ENCODE measurements around the gene POU2F2. TPM values are rescaled to one million over a fixed set of nuclear protein-coding genes. Genes with fewer than 3 reads are reported as not detected.

Gene POU2F2
- total RNA-seq, 6 experiments from 2014 or later: 0.18 to 3.0 (median 1.00) TPM

DNA sequence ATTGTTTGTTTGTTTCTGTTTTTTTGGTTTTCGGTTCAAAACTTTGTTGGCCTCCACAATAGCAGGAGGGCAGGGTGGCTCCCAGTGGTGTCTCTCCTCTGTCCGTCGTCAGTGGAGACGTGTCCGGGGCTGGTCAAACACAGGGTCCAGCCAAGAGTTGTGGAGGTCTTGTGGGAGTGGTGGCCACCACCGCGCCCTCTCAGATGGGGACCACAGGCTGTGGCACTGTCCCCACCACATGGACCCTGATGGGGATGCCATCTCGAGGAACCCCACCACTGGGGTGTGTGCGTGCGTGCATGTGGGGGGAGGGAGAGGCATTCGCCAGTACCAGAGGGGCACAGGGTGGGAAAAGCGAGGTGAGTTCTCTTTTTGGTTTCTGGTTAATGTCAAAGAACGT, 42.5 kb downstream of the POU2F2 start:
- 72% methylated on average over 6 of the region's 13 CpGs for WGBS (ENCODE audit: insufficient coverage, low coverage, low lambda C conversion rate, missing lambda C conversion rate)

DNA sequence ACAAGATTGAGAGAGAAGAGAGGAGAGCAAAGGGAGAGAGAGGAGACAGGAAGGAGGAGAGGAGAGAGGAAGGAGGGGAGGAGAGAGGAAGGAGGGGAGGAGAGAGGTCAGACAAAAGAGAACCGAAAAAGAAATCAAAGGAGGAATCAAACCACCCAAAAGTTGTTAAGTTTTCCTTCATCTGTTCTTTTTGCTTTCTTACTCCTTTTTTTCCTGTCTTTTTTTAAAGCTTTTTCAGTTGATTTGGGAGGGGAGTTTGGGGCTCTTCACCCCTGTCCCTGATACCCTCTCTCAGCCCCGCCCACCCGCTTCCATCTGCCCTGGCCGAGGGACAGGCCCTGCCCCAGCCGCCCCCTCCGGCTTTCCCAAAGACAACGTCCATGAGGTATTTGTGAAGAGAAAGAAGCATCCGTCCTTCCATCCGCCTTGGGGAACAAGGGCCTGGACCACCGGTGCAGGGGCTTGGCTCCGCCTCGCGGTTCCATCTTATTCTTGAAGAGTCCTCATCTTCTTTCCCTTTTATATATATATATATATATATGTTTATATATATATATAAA, 43.0 kb downstream of the POU2F2 start:
- H3K4me3 ChIP-seq: no peak overlapping the region
- WGBS (ENCODE audit: insufficient coverage, low coverage, low lambda C conversion rate, missing lambda C conversion rate): 72% methylated on average over 13 of the region's 13 CpGs

More for the DNA sequence above, 42.5 kb downstream of the POU2F2 start:
- H3K4me3 ChIP-seq: no peak overlapping the region
- no peaks in the 10 kb centered on the region for H3K27me3 ChIP-seq
- no peak overlapping the region for H3K27ac ChIP-seq
- no peak for TF ChIP-seq POLR2A (IDR thresholded peaks at IDR 0.05)
- TF ChIP-seq, protein P1, sequence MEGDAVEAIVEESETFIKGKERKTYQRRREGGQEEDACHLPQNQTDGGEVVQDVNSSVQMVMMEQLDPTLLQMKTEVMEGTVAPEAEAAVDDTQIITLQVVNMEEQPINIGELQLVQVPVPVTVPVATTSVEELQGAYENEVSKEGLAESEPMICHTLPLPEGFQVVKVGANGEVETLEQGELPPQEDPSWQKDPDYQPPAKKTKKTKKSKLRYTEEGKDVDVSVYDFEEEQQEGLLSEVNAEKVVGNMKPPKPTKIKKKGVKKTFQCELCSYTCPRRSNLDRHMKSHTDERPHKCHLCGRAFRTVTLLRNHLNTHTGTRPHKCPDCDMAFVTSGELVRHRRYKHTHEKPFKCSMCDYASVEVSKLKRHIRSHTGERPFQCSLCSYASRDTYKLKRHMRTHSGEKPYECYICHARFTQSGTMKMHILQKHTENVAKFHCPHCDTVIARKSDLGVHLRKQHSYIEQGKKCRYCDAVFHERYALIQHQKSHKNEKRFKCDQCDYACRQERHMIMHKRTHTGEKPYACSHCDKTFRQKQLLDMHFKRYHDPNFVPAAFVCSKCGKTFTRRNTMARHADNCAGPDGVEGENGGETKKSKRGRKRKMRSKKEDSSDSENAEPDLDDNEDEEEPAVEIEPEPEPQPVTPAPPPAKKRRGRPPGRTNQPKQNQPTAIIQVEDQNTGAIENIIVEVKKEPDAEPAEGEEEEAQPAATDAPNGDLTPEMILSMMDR (IDR thresholded peaks at IDR 0.05): no peak
- DNase-seq (no peak), ATAC-seq (no peak)
- H3K4me1 ChIP-seq: no peaks in the 10 kb centered on the region
- no peaks in the 10 kb centered on the region for H3K9me3 ChIP-seq
- no peaks in the 10 kb centered on the region for H3K36me3 ChIP-seq
- intact Hi-C loops (cut with DNase I): no loop called here

DNA sequence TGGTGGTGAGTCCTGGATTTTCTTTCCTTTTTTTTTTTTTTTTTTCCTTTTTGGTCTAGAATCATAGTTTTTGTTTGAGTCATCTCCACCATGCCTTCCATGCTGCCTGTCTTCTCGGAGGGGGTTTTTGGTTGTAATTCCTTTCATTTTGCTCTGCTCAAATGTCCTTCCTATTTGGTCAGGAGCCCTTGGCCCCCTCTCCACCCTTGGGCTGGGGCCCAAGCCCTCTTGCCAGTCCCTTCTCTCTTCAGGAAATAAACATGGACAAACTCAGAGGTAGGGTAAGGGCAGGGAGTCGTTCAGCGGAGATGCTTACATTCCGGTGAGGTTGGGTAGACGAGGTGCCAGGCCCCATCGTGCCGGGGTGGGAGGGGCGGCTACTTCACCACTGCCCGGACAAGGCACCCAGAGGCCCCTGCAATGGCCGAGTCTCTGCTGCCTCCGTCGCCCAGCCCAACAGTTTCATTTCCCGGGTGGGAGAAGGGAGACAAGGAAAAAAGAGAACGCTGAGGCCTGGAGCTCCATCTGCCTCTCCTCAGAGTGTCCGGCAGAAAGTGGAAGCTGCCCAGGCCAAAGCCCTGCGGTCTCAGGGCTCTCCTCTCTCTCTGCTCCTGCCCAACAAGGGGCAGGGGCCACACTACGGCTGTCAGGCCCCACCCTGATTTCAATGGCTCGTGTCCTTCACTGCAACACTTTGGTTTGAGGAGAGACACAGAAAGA, 43.6 kb downstream of the POU2F2 start:
- Histone ChIP-seq H3K4me3 (no peak overlapping the region), H3K4me1 (no peaks in the 10 kb centered on the region), H3K27me3 (no peaks in the 10 kb centered on the region), H3K27ac (no peak overlapping the region), H3K9me3 (no peaks in the 10 kb centered on the region), H3K36me3 (no peaks in the 10 kb centered on the region)
- 33% methylated on average over 6 of the region's 18 CpGs for WGBS (ENCODE audit: insufficient coverage, low coverage, low lambda C conversion rate, missing lambda C conversion rate)
- intact Hi-C loops (cut with DNase I): no loop called here
- no peak for TF ChIP-seq POLR2A (IDR thresholded peaks at IDR 0.05)
- TF ChIP-seq, protein P1 (IDR thresholded peaks at IDR 0.05): no peak
- DNase-seq (no peak), ATAC-seq (peak; percentile 8 to 28 (median 17))

More for the DNA sequence above, 43.0 kb downstream of the POU2F2 start:
- Histone ChIP-seq H3K4me1 (no peaks in the 10 kb centered on the region), H3K27me3 (no peaks in the 10 kb centered on the region), H3K36me3 (no peaks in the 10 kb centered on the region), H3K9me3 (no peaks in the 10 kb centered on the region), H3K27ac (no peak overlapping the region)
- no peak for TF ChIP-seq POLR2A (IDR thresholded peaks at IDR 0.05)
- TF ChIP-seq, protein P1 (IDR thresholded peaks at IDR 0.05): no peak
- DNase-seq: no peak
- intact Hi-C loops (cut with DNase I): no loop called here
- ATAC-seq: no peak

GRCh38 chr19:42086770-42087550, 45.3 kb downstream of the POU2F2 start:
- intact Hi-C loops (cut with DNase I): no loop called here
- no peak overlapping the region for H3K4me3 ChIP-seq
- H3K4me1 ChIP-seq: peaks cover 0 to 2% (median 0%) of the 10 kb centered on the region in 4 donors
- no peaks in the 10 kb centered on the region for H3K9me3 ChIP-seq
- H3K27me3 ChIP-seq: no peaks in the 10 kb centered on the region
- 77% methylated on average over 10 of the region's 11 CpGs for WGBS (ENCODE audit: insufficient coverage, low coverage, low lambda C conversion rate, missing lambda C conversion rate)
- ATAC-seq (no peak), DNase-seq (no peak)
- H3K27ac ChIP-seq: no peak overlapping the region
- TF ChIP-seq POLR2A (IDR thresholded peaks at IDR 0.05): no peak
- TF ChIP-seq, protein P1 (IDR thresholded peaks at IDR 0.05): no peak
- no peaks in the 10 kb centered on the region for H3K36me3 ChIP-seq
